WERI-Rb-1 (cell line): ENCODE measurements around the gene RTCB.

Experiments used
- DNase-seq: peaks from one replicate; pipeline ENCODE4 v3.0.0-alpha.2; 2020
- H3K27ac ChIP-seq: fragments of 250-450 bp; sonication (Bioruptor Pico); 2 replicates; pipeline ENCODE4 v1.5.1; 2020; ENCODE audit warnings: mild to moderate bottlenecking, moderate library complexity
- H3K27me3 ChIP-seq: fragments of 250-450 bp; sonication (Bioruptor Pico); 2 replicates; pipeline ENCODE4 v1.5.1; 2021; ENCODE audit warnings: mild to moderate bottlenecking, low read depth, moderate library complexity; ENCODE audit not compliant: insufficient read depth, severe bottlenecking
- H3K36me3 ChIP-seq: fragments of 250-450 bp; sonication (Bioruptor Pico); 2 replicates; pipeline ENCODE4 v1.5.1; 2020; ENCODE audit warnings: mild to moderate bottlenecking, moderate library complexity
- H3K4me3 ChIP-seq: 2 replicates; pipeline ENCODE4 v1.5.1; 2011; ENCODE audit warnings: low read depth, mild to moderate bottlenecking, control low read depth, low read length
- H3K9me3 ChIP-seq: fragments of 250-450 bp; sonication (Bioruptor Pico); 2 replicates; pipeline ENCODE4 v1.5.1; 2021; ENCODE audit warnings: mild to moderate bottlenecking, moderate library complexity; ENCODE audit not compliant: severe bottlenecking
- TF ChIP-seq, protein P1 (sequence below): IDR thresholded peaks from 2 replicates; pipeline ENCODE4 v1.5.1; 2011; ENCODE audit warnings: low read depth, mild to moderate bottlenecking, control low read depth, inconsistent platforms, low read length

RTCB gene

DNA sequence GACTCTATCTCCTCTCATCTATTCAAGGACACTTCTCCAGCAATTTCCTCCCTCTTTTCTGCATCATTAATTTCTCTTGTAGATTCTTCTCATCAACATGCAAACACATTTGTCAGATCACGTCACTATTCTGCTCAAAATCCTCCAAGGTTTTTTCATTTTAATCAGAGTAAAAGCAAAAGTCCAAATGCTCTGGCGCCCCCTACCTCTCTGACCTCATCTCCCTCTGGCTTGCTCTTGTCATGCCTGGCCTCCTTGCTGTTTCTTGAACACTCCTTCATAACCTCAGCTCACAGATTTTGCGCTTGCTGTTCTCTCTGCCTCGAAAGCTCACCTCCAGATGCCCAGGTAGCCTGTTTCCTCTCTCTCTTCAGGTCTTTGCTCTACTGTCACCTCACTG is 22.4 kb downstream of the RTCB start:
- Histone ChIP-seq H3K9me3 (no peaks in the 10 kb centered on the region), H3K27ac (no peak overlapping the region), H3K36me3 (peaks cover 55% of the 10 kb centered on the region), H3K27me3 (no peaks in the 10 kb centered on the region), H3K4me3 (no peak overlapping the region)
- peak; percentile 26 for DNase-seq
- TF ChIP-seq, protein P1, sequence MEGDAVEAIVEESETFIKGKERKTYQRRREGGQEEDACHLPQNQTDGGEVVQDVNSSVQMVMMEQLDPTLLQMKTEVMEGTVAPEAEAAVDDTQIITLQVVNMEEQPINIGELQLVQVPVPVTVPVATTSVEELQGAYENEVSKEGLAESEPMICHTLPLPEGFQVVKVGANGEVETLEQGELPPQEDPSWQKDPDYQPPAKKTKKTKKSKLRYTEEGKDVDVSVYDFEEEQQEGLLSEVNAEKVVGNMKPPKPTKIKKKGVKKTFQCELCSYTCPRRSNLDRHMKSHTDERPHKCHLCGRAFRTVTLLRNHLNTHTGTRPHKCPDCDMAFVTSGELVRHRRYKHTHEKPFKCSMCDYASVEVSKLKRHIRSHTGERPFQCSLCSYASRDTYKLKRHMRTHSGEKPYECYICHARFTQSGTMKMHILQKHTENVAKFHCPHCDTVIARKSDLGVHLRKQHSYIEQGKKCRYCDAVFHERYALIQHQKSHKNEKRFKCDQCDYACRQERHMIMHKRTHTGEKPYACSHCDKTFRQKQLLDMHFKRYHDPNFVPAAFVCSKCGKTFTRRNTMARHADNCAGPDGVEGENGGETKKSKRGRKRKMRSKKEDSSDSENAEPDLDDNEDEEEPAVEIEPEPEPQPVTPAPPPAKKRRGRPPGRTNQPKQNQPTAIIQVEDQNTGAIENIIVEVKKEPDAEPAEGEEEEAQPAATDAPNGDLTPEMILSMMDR: peak; percentile 70

- no peaks in the 10 kb centered on the region for H3K9me3 ChIP-seq
- no peak overlapping the region for H3K27ac ChIP-seq
- TF ChIP-seq, protein P1: no peak
- no peak for DNase-seq
- peaks cover 16% of the 10 kb centered on the region for H3K36me3 ChIP-seq
- H3K4me3 ChIP-seq: no peak overlapping the region
- no peaks in the 10 kb centered on the region for H3K27me3 ChIP-seq
Measured at GRCh38 chr22:32385681-32386080, 26.4 kb downstream of the RTCB start.

DNA sequence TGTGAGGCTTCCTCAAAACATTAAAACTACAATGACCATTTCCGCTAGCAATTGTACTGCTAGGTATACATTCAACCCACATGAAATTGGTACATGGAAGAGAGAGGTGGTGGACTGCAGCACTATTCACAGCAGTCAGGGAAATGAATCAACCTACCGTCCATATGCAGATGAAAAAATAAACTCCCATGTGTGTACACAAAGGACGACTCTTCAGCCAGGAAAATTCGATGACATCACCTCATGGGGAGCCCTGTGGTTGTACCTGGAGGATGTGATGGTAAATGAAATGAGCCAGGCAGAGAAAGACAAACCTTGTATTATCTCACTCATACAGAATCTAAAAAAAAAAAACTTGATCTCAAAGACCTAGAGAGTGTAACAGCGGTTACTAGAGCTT is 31.1 kb downstream of the RTCB start:
- TF ChIP-seq, protein P1: no peak
- DNase-seq: no peak
- Histone ChIP-seq H3K27me3 (no peaks in the 10 kb centered on the region), H3K36me3 (no peaks in the 10 kb centered on the region; the same call in 1 of the 2 replicates), H3K9me3 (no peaks in the 10 kb centered on the region), H3K27ac (no peak overlapping the region), H3K4me3 (no peak overlapping the region)

DNA sequence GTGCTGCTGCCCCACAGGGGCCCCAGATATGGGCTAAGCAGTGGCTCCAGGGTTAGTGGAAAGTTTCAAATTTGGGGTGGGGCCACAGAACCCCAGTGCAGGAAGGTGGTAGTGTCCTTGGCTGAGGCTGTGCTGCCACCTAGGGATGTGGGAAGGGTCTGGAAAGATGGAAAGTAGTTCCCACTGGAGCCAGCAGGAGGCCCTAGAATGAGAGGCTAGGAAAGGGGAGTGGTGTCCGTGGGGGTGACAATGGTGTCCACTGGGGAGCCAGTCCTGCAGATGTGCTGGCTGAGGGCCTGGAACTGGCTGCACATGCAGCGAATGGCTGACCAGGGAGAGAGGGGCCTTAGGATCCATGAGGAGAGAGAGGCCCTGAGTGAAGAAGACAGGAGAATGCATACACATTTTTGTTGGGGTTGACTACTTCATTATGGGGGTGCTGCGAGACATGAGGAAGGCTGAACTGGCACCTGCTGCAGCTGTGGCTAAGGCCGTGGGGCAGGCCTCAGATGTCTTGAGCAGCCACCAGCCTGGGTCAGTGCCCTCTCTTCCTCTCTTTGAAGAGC is 33.3 kb downstream of the RTCB start:
- Histone ChIP-seq H3K4me3 (no peak overlapping the region), H3K36me3 (no peaks in the 10 kb centered on the region), H3K27ac (no peak overlapping the region), H3K9me3 (no peaks in the 10 kb centered on the region), H3K27me3 (no peaks in the 10 kb centered on the region)
- TF ChIP-seq, protein P1: peak; percentile 90
- peak; percentile 73 for DNase-seq

DNA sequence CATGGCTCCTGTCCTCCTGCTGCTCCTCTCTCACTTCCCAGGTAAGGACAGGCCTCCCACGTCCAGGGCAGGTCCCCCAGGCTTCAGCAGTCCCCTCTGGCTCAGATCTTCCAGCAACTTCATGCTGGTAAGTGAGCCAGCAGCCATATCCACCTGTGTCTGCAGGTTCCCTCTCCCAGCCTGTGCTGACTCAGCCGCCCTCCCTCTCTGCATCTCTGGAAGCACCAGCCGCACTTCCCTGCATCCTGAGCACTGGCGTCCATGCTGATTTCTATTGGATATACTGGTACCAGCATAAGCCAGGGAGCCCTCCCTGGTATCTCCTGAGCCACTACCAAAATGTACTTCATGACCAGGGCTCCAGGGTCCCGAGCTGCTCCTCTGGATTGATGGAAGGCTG is 35.4 kb downstream of the RTCB start:
- Histone ChIP-seq H3K27me3 (no peaks in the 10 kb centered on the region), H3K9me3 (no peaks in the 10 kb centered on the region), H3K4me3 (no peak overlapping the region), H3K27ac (no peak overlapping the region), H3K36me3 (no peaks in the 10 kb centered on the region)
- no peak for DNase-seq
- TF ChIP-seq, protein P1: no peak
